Measurements from ENCODE around the gene DHODH. TPM values are rescaled to one million over a fixed set of nuclear protein-coding genes. Genes with fewer than 3 reads are reported as not detected.

Gene DHODH
- total RNA-seq = 10 to 100 TPM in 1 of 2 donors, 1 to 10 TPM in 1; 9.8 to 15.0 TPM

DNA sequence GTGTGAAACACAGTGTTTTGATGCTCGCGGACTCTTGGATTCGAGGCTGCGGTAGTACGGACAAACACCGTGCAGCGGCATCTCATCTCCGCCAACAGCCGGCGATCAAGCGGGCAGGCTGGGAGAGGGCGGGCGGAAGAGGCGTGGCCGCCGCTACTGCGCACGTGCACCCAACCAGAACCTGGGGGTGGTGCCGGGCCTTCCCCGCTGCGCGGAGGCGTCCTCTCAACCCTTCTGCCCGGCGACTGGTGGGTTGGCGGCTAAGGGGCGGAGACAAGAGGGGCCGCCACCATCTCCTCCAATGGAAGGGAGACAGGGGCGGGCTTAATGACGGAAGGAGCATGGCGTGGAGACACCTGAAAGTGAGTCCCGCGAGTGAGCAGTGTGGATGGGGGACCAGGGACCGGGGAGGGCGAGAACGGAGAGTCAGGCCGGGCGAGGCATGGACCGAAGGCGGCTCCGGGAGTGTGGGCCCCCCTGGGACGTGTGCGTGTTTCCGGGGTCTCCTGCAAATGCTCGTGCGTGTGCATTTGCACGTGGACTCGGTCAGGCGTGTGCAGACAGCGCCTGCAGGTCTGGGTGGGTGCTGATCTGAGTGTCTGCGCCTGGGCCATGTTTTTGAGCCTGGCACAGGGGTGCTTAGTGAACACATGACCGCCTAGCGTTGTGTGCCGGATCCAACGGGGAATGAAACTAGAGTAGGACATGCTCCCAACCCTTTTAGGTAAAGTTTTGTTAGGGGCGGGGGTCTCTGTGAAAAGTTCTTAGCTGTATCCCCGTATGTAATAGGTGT lies at the start of gene DHODH:
Gene DHODH (plus strand): TSS at position 321 of the 793 bp plus-strand sequence. CDS start 21 bp downstream, at position 342.
- no peaks in the 10 kb centered on the region for H3K27me3 Mint-ChIP-seq (ENCODE audit: low read depth)
- peak within 1 kb of the TSS; percentile 89 to 98 for H3K4me3 Mint-ChIP-seq
- DNase-seq = peak; percentile 99
- no peaks in the 10 kb centered on the region for H3K9me3 Mint-ChIP-seq
- ATAC-seq (replicated peaks in 1 of 2) = peak; percentile 98 to 99
- peaks cover 30% of the 10 kb centered on the region for H3K4me1 Mint-ChIP-seq (ENCODE audit: low read depth)
- peaks cover 2 to 5% of the 10 kb centered on the region in 2 donors for H3K36me3 Mint-ChIP-seq (ENCODE audit: insufficient read depth in 2 of 2)
- peak within 1 kb of the TSS; percentile 33 for H3K27ac Mint-ChIP-seq

- peak; percentile 90 to 95 for ATAC-seq (replicated peaks in 1 of 2)
- no peaks in the 10 kb centered on the region for H3K27me3 Mint-ChIP-seq (ENCODE audit: low read depth)
- H3K4me3 Mint-ChIP-seq = no peak overlapping the region
- no peaks in the 10 kb centered on the region for H3K36me3 Mint-ChIP-seq (ENCODE audit: insufficient read depth in 2 of 2)
- no peak overlapping the region for H3K27ac Mint-ChIP-seq
- DNase-seq = peak; percentile 81 to 84
- H3K9me3 Mint-ChIP-seq = no peaks in the 10 kb centered on the region
- H3K4me1 Mint-ChIP-seq (ENCODE audit: low read depth) = peaks cover 10% of the 10 kb centered on the region
These were observed 47.2 kb upstream of the DHODH start for GRCh38 chr16:71961066-71962039.

GRCh38 chr16:71963125-71963875 lies 45.2 kb upstream of the DHODH start:
- H3K27me3 Mint-ChIP-seq (ENCODE audit: low read depth) = no peaks in the 10 kb centered on the region
- peaks cover 6% of the 10 kb centered on the region for H3K4me1 Mint-ChIP-seq (ENCODE audit: low read depth)
- no peaks in the 10 kb centered on the region for H3K36me3 Mint-ChIP-seq (ENCODE audit: insufficient read depth in 2 of 2)
- H3K27ac Mint-ChIP-seq = no peak overlapping the region
- ATAC-seq (replicated peaks in 1 of 2) (no peak), DNase-seq (no peak)
- no peaks in the 10 kb centered on the region for H3K9me3 Mint-ChIP-seq
- H3K4me3 Mint-ChIP-seq = no peak overlapping the region

GRCh38 chr16:71965223-71965622 lies 43.3 kb upstream of the DHODH start:
- no peaks in the 10 kb centered on the region for H3K36me3 Mint-ChIP-seq (ENCODE audit: insufficient read depth in 2 of 2)
- no peak overlapping the region for H3K27ac Mint-ChIP-seq
- no peaks in the 10 kb centered on the region for H3K9me3 Mint-ChIP-seq
- no peak for DNase-seq
- H3K4me1 Mint-ChIP-seq (ENCODE audit: low read depth) = peaks cover 6% of the 10 kb centered on the region
- no peaks in the 10 kb centered on the region for H3K27me3 Mint-ChIP-seq (ENCODE audit: low read depth)
- H3K4me3 Mint-ChIP-seq = no peak overlapping the region
- ATAC-seq (replicated peaks in 1 of 2) = no peak

- Mint-ChIP-seq H3K4me3 (no peak overlapping the region), H3K36me3 (ENCODE audit: insufficient read depth in 2 of 2) (no peaks in the 10 kb centered on the region), H3K27me3 (ENCODE audit: low read depth) (no peaks in the 10 kb centered on the region), H3K27ac (no peak overlapping the region), H3K4me1 (ENCODE audit: low read depth) (no peaks in the 10 kb centered on the region), H3K9me3 (no peaks in the 10 kb centered on the region)
- ATAC-seq (replicated peaks in 1 of 2) (no peak), DNase-seq (no peak)
These were observed 41.6 kb upstream of the DHODH start for GRCh38 chr16:71966932-71967331.

DNA sequence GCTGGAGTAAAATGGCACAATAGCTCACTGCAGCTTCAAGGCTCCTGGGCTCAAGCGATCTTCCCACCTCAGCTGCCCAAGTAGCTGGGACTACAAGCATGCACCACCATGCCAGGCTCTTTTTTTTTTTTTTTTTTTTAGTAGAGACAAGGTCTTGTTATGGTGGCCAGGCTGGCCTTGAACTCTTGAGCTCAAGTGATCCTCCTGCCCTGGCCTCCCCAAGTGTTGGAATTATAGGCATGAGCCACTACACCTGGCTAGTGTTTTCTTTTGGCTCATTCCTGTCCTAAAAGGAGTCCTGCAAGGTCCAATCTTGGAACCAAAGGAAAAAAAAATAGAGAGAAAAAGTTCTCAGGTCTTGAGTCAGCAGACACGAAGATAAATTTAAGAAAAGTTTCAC lies 39.2 kb upstream of the DHODH start:
- no peaks in the 10 kb centered on the region for H3K27me3 Mint-ChIP-seq (ENCODE audit: low read depth)
- DNase-seq (no peak), ATAC-seq (replicated peaks in 1 of 2) (no peak)
- no peak overlapping the region for H3K4me3 Mint-ChIP-seq
- no peaks in the 10 kb centered on the region for H3K36me3 Mint-ChIP-seq (ENCODE audit: insufficient read depth in 2 of 2)
- H3K4me1 Mint-ChIP-seq (ENCODE audit: low read depth) = no peaks in the 10 kb centered on the region
- no peak overlapping the region for H3K27ac Mint-ChIP-seq
- H3K9me3 Mint-ChIP-seq = no peaks in the 10 kb centered on the region

DNA sequence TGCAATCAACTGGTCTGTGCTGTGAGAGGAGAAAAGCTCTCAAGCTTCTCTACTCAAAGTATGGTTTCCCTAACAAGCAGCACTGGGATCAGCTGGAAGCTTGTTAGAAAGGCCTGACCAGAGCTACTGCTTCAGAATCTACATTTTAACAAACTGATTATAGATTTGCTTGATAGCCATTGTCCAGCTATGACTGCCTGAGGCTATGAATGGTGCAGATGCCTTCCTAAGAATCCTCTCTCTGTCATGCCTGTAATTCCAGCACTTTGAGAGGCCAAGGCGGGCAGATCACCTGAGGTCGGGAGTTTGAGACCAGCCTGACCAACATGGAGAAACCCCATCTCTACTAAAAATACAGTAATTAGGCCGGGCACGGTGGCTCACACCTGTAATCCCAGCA lies 37.0 kb upstream of the DHODH start:
- no peaks in the 10 kb centered on the region for H3K9me3 Mint-ChIP-seq
- DNase-seq (no peak), ATAC-seq (replicated peaks in 1 of 2) (no peak)
- no peaks in the 10 kb centered on the region for H3K36me3 Mint-ChIP-seq (ENCODE audit: insufficient read depth in 2 of 2)
- H3K27me3 Mint-ChIP-seq (ENCODE audit: low read depth) = no peaks in the 10 kb centered on the region
- no peaks in the 10 kb centered on the region for H3K4me1 Mint-ChIP-seq (ENCODE audit: low read depth)
- no peak overlapping the region for H3K4me3 Mint-ChIP-seq
- no peak overlapping the region for H3K27ac Mint-ChIP-seq

DNA sequence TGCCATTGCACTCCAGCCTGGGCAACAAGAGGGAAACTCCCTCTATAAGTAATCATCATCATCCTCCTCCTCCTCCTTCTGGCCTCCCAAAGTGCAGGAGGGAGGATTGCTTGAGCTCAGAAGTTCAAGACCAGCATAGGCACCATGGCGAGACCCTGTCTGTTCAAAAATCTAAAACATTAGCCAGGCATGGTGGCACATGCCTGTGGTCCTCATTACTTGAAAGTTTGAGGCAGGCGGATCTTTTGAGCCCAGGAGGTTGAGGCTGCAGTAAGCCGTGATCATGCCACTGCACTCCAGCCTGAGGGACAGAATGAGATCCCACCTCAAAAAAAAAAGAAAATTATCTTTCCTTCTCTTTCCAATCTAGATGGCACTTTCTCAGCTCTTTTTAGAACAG lies 36.2 kb upstream of the DHODH start:
- H3K36me3 Mint-ChIP-seq (ENCODE audit: insufficient read depth in 2 of 2) = no peaks in the 10 kb centered on the region
- no peak for DNase-seq
- H3K27ac Mint-ChIP-seq = no peak overlapping the region
- H3K4me3 Mint-ChIP-seq = no peak overlapping the region
- ATAC-seq (replicated peaks in 1 of 2) = no peak
- no peaks in the 10 kb centered on the region for H3K4me1 Mint-ChIP-seq (ENCODE audit: low read depth)
- no peaks in the 10 kb centered on the region for H3K27me3 Mint-ChIP-seq (ENCODE audit: low read depth)
- H3K9me3 Mint-ChIP-seq = no peaks in the 10 kb centered on the region

GRCh38 chr16:71973001-71973400 lies 35.5 kb upstream of the DHODH start:
- no peaks in the 10 kb centered on the region for H3K27me3 Mint-ChIP-seq (ENCODE audit: low read depth)
- no peak overlapping the region for H3K4me3 Mint-ChIP-seq
- H3K36me3 Mint-ChIP-seq (ENCODE audit: insufficient read depth in 2 of 2) = no peaks in the 10 kb centered on the region
- H3K9me3 Mint-ChIP-seq = no peaks in the 10 kb centered on the region
- H3K27ac Mint-ChIP-seq = no peak overlapping the region
- ATAC-seq (replicated peaks in 1 of 2) (no peak), DNase-seq (no peak)
- no peaks in the 10 kb centered on the region for H3K4me1 Mint-ChIP-seq (ENCODE audit: low read depth)

DNA sequence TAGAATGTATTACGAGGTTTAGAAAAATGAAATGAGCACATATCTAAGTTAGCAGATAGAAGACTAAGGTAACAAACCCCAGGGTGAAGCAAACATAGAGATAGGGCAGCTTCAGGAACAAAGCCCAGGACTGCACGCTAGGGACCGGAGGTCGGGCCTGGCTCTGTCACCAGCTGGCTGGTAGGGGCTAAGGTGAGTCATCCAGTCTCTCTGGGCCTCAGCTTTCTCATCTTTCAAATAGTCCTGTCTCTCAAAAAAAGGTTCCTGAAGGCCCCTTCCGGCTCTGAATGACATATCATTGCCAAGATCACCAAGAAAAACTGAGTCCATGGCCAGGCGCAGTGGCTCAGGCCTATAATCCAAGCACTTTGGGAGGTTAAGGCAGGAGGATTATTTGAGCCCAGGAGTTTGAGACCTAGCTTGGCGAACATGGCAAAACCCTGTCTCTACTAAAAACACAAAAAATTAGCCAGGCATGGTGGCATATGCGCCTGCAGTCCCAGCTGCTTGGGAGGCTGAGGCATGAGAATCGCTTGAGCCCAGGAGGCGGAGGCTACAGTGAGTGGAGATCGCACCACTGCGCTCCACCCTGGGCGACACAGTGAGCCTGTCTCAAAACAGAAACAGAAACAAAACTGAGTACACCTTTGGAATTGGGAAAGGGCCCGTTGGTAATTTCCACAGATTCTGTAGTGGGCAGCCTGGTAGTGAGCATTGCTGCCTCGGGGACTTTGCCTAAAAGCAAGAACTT lies 34.3 kb upstream of the DHODH start:
- ATAC-seq (replicated peaks in 1 of 2) (no peak), DNase-seq (no peak)
- Mint-ChIP-seq H3K4me1 (ENCODE audit: low read depth) (no peaks in the 10 kb centered on the region), H3K9me3 (no peaks in the 10 kb centered on the region), H3K36me3 (ENCODE audit: insufficient read depth in 2 of 2) (no peaks in the 10 kb centered on the region), H3K27ac (no peak overlapping the region), H3K27me3 (ENCODE audit: low read depth) (no peaks in the 10 kb centered on the region), H3K4me3 (no peak overlapping the region)

- Mint-ChIP-seq H3K27ac (no peak overlapping the region), H3K36me3 (ENCODE audit: insufficient read depth in 2 of 2) (no peaks in the 10 kb centered on the region), H3K4me1 (ENCODE audit: low read depth) (no peaks in the 10 kb centered on the region), H3K27me3 (ENCODE audit: low read depth) (peaks cover 26% of the 10 kb centered on the region), H3K9me3 (no peaks in the 10 kb centered on the region), H3K4me3 (no peak overlapping the region)
- DNase-seq = no peak
- ATAC-seq (replicated peaks in 1 of 2) = no peak
These were observed 23.1 kb upstream of the DHODH start for GRCh38 chr16:71985262-71985974.

DNA sequence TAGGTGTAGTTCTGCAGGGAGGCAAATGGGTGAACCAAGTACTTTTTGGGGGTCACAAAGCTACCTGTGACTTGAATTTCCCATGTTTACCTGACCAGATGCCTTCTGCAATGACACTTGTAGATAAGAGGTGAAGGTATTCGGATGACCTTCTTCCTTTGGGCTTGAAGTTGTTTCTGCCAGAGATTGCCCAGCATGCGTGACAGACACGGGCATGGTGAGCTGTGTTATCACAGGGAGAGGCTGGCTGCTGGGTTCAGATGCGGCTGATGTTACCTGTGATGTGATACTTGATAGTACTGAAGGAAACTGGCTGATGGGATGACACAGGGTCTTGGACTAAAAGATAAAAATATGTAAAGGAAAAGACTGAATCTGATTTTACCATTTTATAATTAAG lies 22.4 kb upstream of the DHODH start:
- Mint-ChIP-seq H3K27ac (no peak overlapping the region), H3K27me3 (ENCODE audit: low read depth) (peaks cover 26% of the 10 kb centered on the region), H3K36me3 (ENCODE audit: insufficient read depth in 2 of 2) (no peaks in the 10 kb centered on the region), H3K4me1 (ENCODE audit: low read depth) (no peaks in the 10 kb centered on the region), H3K9me3 (no peaks in the 10 kb centered on the region), H3K4me3 (no peak overlapping the region)
- DNase-seq (no peak), ATAC-seq (replicated peaks in 1 of 2) (no peak)

Measured in activated T-cell treated with anti-CD3 and anti-CD28 coated beads, Interleukin-2, amount 50 U/mL, for 72 hours (primary cell).